Measurements from ENCODE around the gene NEK5.
A peak's percentile ranks its signal among the peaks of the same experiment; 100 is the strongest.
"Not testable (repeated sequence)": the region's sequence is repeated elsewhere in the genome, so short reads cannot be mapped to it uniquely, and the experiment has no call there.

Gene NEK5

GRCh38 chr13:52061064-52061463, 67.8 kb downstream of the NEK5 start:
- DNase-seq: not testable (repeated sequence)

DNA sequence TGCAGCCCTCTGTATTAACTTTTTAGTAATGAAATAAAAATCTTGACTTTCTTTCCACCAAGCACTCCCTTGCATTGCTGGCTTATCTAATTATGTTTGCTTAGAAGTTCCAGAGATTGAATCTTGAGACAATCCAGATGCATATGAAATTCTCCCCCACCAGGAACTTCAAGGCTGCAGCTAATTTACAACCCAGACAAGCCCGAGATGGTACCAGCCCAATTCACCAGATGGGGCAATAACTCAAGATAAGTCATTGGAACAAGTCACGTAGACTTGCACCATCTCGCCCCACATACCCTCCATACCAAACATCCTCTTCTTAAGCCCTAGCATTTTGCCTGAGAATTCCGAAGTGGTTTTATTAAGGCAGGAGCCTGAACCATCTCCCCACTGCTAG, 75.4 kb downstream of the NEK5 start:
- no peak for DNase-seq

DNA sequence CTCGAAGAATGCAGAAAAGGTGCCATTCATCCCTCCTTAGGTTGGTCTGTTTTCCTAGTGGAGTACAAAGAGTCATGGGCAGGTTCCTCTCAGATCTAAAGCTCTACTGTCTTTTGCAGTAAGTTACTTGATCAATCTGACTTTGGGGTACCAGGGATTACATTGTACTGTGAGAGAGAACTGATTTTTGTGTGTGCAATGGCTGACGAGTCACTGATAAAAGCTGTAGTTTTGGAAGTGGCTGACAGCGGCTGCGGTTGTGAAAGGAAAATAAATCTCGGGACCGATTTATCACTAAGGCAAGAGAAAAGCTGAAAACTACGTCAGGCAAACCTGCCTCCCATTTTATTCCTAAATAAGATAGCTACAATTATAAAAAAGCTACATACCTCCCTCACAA, 77.5 kb downstream of the NEK5 start:
- DNase-seq: no peak

- DNase-seq: no peak
Observed at GRCh38 chr13:52048516-52048915, 80.4 kb downstream of the NEK5 start.

- no peak for DNase-seq
Observed at GRCh38 chr13:52047463-52047862, 81.4 kb downstream of the NEK5 start.

- DNase-seq: no peak
Observed at GRCh38 chr13:52043675-52044074, 85.2 kb downstream of the NEK5 start.

- DNase-seq: no peak
Observed at GRCh38 chr13:52036037-52036436, 92.8 kb downstream of the NEK5 start.

- no peak for DNase-seq
Observed at GRCh38 chr13:52034616-52035226, 94.2 kb downstream of the NEK5 start.

GRCh38 chr13:52033039-52033438, 95.8 kb downstream of the NEK5 start:
- no peak for DNase-seq

DNA sequence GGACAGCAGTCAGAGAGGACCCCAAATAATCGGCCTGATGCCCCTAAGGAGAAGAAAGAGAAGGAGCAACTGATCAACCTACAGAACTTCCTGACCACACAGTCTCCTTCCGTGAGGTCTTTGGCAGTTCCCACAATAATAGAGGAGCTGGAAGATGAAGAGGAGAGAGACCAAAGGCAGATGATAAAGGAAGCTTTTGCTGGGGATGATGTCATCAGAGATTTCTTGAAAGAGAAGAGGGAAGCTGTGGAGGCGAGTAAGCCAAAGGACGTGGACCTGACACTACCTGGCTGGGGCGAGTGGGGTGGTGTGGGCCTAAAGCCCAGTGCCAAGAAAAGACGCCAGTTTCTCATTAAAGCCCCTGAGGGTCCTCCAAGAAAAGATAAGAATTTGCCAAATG, 98.5 kb downstream of the NEK5 start:
- DNase-seq: not testable (repeated sequence)

GRCh38 chr13:52029569-52029968, 99.3 kb downstream of the NEK5 start:
- no peak for DNase-seq

- DNase-seq: no peak
Observed at GRCh38 chr13:52027832-52028231, 101.0 kb downstream of the NEK5 start.

DNA sequence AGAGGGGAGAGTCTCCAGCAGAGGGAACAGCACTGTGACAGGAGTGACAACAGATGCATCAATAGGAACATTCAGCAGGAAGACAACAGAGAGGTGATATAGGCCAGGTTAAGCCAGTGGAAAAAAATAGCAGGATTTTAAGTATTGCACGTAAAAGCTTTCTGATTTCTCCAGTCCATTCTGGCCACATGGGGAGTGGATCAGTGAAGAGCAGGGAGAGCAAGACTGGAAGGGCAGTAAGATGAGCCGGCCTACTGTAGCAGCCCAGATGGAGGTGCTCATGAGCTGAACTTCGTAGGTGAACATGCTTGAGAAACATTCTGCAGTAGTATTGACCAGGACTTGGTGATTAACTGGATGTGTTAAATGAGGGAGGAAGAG, 102.6 kb downstream of the NEK5 start:
- no peak for DNase-seq

GRCh38 chr13:52025475-52026245, 103.2 kb downstream of the NEK5 start:
- no peak for DNase-seq

DNA sequence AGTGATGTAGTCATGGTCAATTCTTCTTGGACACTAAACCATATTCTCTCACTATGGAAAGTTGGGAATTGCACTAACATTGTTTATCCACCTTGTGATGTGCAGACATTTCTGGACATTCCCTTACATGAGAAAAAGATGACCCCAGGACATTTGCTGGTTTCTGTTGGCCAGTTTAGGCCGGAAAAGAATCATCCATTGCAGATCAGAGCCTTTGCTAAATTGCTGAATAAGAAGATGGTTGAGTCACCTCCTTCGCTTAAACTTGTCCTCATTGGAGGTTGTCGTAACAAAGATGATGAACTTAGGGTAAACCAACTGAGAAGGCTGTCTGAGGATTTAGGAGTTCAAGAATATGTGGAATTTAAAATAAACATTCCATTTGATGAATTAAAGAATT, 104.4 kb downstream of the NEK5 start, which contains the start of gene UTP14C:
Gene UTP14C (plus strand): TSS at position 211 of the 400 bp plus-strand sequence. CDS start 4,114 bp downstream, outside the sequence.
- no peak for DNase-seq

DNA sequence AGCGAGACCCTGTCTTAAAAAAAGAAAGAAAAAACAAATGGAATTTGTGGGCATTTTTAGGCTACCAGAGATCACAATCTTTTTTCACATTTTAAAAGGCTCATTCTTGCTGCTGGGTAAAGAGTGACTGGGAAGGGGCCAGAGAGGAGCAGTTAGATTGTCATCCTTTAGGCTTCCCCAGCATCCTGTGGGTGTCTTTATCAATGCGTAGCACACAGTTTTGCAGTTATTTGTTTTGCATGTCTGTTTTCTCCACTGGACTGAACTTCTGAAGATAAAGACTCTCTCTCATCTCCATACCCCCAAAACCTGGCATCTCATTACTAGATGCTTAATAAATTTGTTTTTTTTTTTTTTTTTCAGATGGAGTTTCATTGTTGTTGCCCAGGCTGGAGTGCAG, 106.5 kb downstream of the NEK5 start:
- no peak for DNase-seq

DNA sequence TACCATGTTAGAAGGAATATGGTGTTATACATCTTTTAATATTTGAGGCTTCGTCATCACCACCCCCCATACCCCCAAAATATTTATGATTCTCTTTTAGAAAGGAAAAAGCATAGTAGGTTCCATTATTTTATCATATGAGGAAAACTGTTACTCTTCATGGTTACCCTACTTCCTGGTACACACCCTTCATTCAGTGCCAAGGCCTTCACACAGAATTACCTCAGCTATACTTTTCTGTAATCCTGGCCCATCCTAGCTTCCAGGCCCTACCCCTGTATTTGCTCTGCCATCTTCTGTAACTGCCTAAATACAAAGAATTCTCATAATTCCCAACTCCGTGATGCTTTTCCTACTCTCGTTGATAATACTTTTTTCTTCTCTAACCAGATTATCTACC, 108.7 kb downstream of the NEK5 start:
- DNase-seq: no peak

GRCh38 chr13:52016296-52016695, 112.6 kb downstream of the NEK5 start:
- DNase-seq: no peak

DNA sequence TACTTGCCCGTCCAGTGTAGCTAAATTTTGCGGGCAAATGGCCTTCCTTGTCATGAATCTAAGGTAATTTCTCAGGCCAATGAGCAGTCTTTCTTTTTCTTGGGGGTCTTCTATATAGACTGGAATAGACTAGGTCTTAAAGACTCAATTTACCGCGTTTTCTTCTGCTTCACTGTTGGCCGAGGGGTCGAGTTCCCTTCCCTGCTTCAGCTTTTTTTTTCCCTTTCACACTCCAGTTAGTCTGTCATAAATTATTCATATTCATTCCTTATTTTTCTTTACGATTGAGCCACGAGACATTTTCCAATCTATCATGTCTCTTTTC, 116.4 kb downstream of the NEK5 start:
- DNase-seq: no peak

- peak; percentile 98 for DNase-seq
Observed at GRCh38 chr13:52011632-52012511, 117.0 kb downstream of the NEK5 start, which contains the start of gene ALG11. TSS of gene ALG11 (plus strand) at chr13:52012398. CDS start at chr13:52012419, 21 bp downstream.

GRCh38 chr13:52010890-52011631, 117.8 kb downstream of the NEK5 start, which contains the start of gene ATP7B:
TSS of gene ATP7B (minus strand) at chr13:52011450. CDS start at chr13:52011337, 113 bp downstream.
- DNase-seq: no peak

DNA sequence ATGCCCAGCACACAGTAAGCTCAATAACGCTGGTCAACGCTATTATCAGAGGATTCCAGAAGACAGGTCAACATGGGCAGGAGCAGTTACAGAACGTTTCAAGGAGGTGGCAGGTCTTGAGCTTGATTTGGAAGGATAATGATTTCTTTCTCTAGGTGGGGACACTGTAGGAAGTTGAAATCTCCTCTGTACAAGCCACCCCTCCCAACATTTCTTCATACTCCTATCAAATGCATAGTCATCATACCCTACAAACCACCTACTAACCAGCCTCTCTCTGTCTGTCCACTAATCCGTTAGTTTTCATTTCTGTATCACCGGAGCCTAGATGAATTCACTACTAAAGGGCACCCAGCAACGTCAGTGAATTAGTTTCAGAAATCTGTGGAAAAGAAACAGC, 118.9 kb downstream of the NEK5 start:
- DNase-seq: no peak

Measured in AML-193 (cell line).